Kidney (tissue), 14 donors: ENCODE measurements around the gene ANKRD29. TPM values are rescaled to one million over a fixed set of nuclear protein-coding genes. Genes with fewer than 3 reads are reported as not detected.

Experiments
- DNase-seq, 5 donors: peaks; one replicate each; pipeline ENCODE4 v3.0.0-alpha.2; 2013 to 2020
- FAIRE-seq: peaks from 2 replicates; lab custom pipeline; 2012; peaks lifted over from hg19 to GRCh38; lab: Jason Lieb, UNC
- H3K27ac ChIP-seq, 2 donors: one replicate each; pipeline ENCODE4 v1.7.0; 2013; ENCODE audit warnings: low read depth in 2 of 2, low read length in 2 of 2, inconsistent platforms in 1 of 2
- H3K27me3 ChIP-seq: one replicate; pipeline ENCODE4 v1.7.1; 2013; ENCODE audit warnings: low read length, inconsistent platforms; ENCODE audit not compliant: control insufficient read depth, insufficient read depth
- H3K36me3 ChIP-seq, 3 donors: one replicate each; pipeline versions ENCODE4 v1.7.0 to v1.7.1; 2013; ENCODE audit warnings: low read length in 3 of 3, control low read depth in 1 of 3, inconsistent platforms in 1 of 3; ENCODE audit not compliant: insufficient read depth in 3 of 3, control insufficient read depth in 2 of 3
- H3K4me1 ChIP-seq, 3 donors: one replicate each; pipeline versions ENCODE4 v1.7.0 to v1.7.1; 2013; ENCODE audit warnings: low read length in 3 of 3, inconsistent platforms in 1 of 3, low read depth in 1 of 3; ENCODE audit not compliant: control insufficient read depth in 2 of 3, insufficient read depth in 2 of 3
- H3K4me3 ChIP-seq, 3 donors: one replicate each; pipeline versions ENCODE4 v1.7.0 to v1.8.1; 2013; ENCODE audit warnings: low read length in 3 of 3, control low read depth in 1 of 3, inconsistent platforms in 1 of 3
- H3K9ac ChIP-seq, 3 donors: one replicate each; pipeline versions ENCODE4 v1.7.0 to v1.7.1; 2013; ENCODE audit warnings: low read length in 3 of 3, control low read depth in 1 of 3, inconsistent platforms in 1 of 3
- H3K9me3 ChIP-seq, 3 donors: one replicate each; pipeline versions ENCODE4 v1.7.0 to v1.7.1; 2013; ENCODE audit warnings: low read length in 3 of 3, control low read depth in 1 of 3, inconsistent platforms in 1 of 3; ENCODE audit not compliant: control insufficient read depth in 2 of 3, insufficient read depth in 1 of 3
- CTCF ChIP-seq: IDR thresholded peaks from 3 replicates; pipeline ENCODE4 v1.5.1; 2012; ENCODE audit warnings: mild to moderate bottlenecking, moderate library complexity, borderline replicate concordance; ENCODE audit not compliant: insufficient read depth; ENCODE audit errors: extremely low read depth
- intact Hi-C: fragments of 100-400 bp; cut with DNase I; formaldehyde crosslinking; loops from one replicate; pipeline ENCODE4 v1.11.1; 2022
- polyA plus RNA-seq: library from polyadenylated mRNA; stranded (reverse); fragments of 350-450 nt; fragmentation: Illumina TruSeq; extraction: RNeasy Lipid Tissue Mini Kit (QIAGEN cat#74804); gene quantifications from one replicate; pipeline ENCODE4 v1.2.3, GENCODE V29; 2014; ENCODE audit warnings: low read depth, low replicate concordance; ENCODE audit not compliant: insufficient read depth
- total RNA-seq: library from RNA; stranded (reverse); fragmentation: NEBNext Ultra II Directional; extraction: Animal tissue kit (Norgen Biotek cat#: 25700); gene quantifications from one replicate; pipeline ENCODE4 v1.2.1, GENCODE V29; 2021
- donor health status: control.
- donor health status: control.
- donor health status: control.
- donor health status: control.
- donor health status: control.
- donor health status: DM: yes; HTN: yes; CAD: no.
- donor health status: Normal renal cell carcinoma (clear cell type).

Gene ANKRD29
- total and polyA plus RNA-seq, 2 donors from 2014 or later, result 4.9 to 5.2 TPM

GRCh38 chr18:23631746-23632145 lies 31.0 kb downstream of the ANKRD29 start:
- no peak for TF ChIP-seq CTCF
- no peak overlapping the region for H3K9ac ChIP-seq
- DNase-seq, result no peak
- H3K4me1 ChIP-seq, result no peaks in the 10 kb centered on the region
- no peaks in the 10 kb centered on the region for H3K9me3 ChIP-seq
- intact Hi-C loops, result no loop called here
- no peak overlapping the region for H3K27ac ChIP-seq
- no peaks in the 10 kb centered on the region for H3K36me3 ChIP-seq
- no peak for FAIRE-seq
- no peaks in the 10 kb centered on the region for H3K27me3 ChIP-seq
- no peak overlapping the region for H3K4me3 ChIP-seq

- DNase-seq (no peak), FAIRE-seq (no peak)
- H3K4me1 ChIP-seq, result no peaks in the 10 kb centered on the region
- intact Hi-C loops, result no loop called here
- no peak overlapping the region for H3K27ac ChIP-seq
- H3K9me3 ChIP-seq, result no peaks in the 10 kb centered on the region
- no peaks in the 10 kb centered on the region for H3K36me3 ChIP-seq
- no peak overlapping the region for H3K9ac ChIP-seq
- TF ChIP-seq CTCF, result no peak
- H3K27me3 ChIP-seq, result no peaks in the 10 kb centered on the region
- H3K4me3 ChIP-seq, result no peak overlapping the region
Observed at GRCh38 chr18:23631312-23631711, 31.4 kb downstream of the ANKRD29 start.

GRCh38 chr18:23629444-23629946 lies 33.2 kb downstream of the ANKRD29 start:
- H3K36me3 ChIP-seq, result no peaks in the 10 kb centered on the region
- peak in 1 of 5 donors; percentile 11 for DNase-seq
- H3K27me3 ChIP-seq, result no peaks in the 10 kb centered on the region
- intact Hi-C loops, result no loop called here
- H3K4me3 ChIP-seq, result no peak overlapping the region
- H3K9ac ChIP-seq, result no peak overlapping the region
- no peak for TF ChIP-seq CTCF
- H3K4me1 ChIP-seq, result no peaks in the 10 kb centered on the region
- no peak for FAIRE-seq
- no peak overlapping the region for H3K27ac ChIP-seq
- H3K9me3 ChIP-seq, result no peaks in the 10 kb centered on the region

GRCh38 chr18:23627970-23628369 lies 34.7 kb downstream of the ANKRD29 start:
- FAIRE-seq, result no peak
- TF ChIP-seq CTCF, result no peak
- H3K9ac ChIP-seq, result no peak overlapping the region
- intact Hi-C loops, result no loop called here
- H3K36me3 ChIP-seq, result no peaks in the 10 kb centered on the region
- no peak for DNase-seq
- no peaks in the 10 kb centered on the region for H3K27me3 ChIP-seq
- H3K4me1 ChIP-seq, result no peaks in the 10 kb centered on the region
- no peaks in the 10 kb centered on the region for H3K9me3 ChIP-seq
- no peak overlapping the region for H3K27ac ChIP-seq
- H3K4me3 ChIP-seq, result no peak overlapping the region
